T-helper 17 cell (primary cell): ENCODE measurements around the gene FBXW7. TPM values are rescaled to one million over a fixed set of nuclear protein-coding genes. Genes with fewer than 3 reads are reported as not detected.

ENCODE experiments used
- ATAC-seq: fragments of 150-1000 bp; cut with Tn5 transposase; 2 replicates; pipeline ENCODE4 v1.10.0; 2021; ENCODE audit warnings: mild to moderate bottlenecking, moderate library complexity
- DNase-seq, 3 donors: peaks; one replicate each; pipeline versions ENCODE4 v3.0.0 to v3.0.0-alpha.2; 2020 to 2021
- H3K9me3 ChIP-seq: one replicate; pipeline ENCODE4 v1.7.0; 2013; ENCODE audit warnings: low read length, mild to moderate bottlenecking; ENCODE audit not compliant: control insufficient read depth, poor library complexity, severe bottlenecking
- H3K27ac Mint-ChIP-seq: one replicate; pipeline ENCODE4 v1.8.0; 2022; ENCODE audit warnings: mild to moderate bottlenecking, moderate library complexity, mixed read lengths
- H3K27me3 Mint-ChIP-seq: one replicate; pipeline ENCODE4 v1.8.0; 2022; ENCODE audit warnings: mixed read lengths
- H3K36me3 Mint-ChIP-seq: one replicate; pipeline ENCODE4 v1.8.0; 2022; ENCODE audit warnings: low read depth, mixed read lengths
- H3K4me1 Mint-ChIP-seq: one replicate; pipeline ENCODE4 v1.8.0; 2022; ENCODE audit warnings: mild to moderate bottlenecking, mixed read lengths
- H3K4me3 Mint-ChIP-seq: one replicate; pipeline ENCODE4 v1.8.0; 2022; ENCODE audit warnings: mild to moderate bottlenecking, moderate library complexity, mixed read lengths
- total RNA-seq, 4 donors: library from RNA in 2 of 4; stranded (reverse) in 2 of 4; gene quantifications; one replicate each; pipeline ENCODE4 v1.2.3 and lab custom pipeline; 2022 to 2026

FBXW7 gene
- total RNA-seq, 2 donors from 2014 or later: 102 to 125 TPM

- DNase-seq (no peak), ATAC-seq (no peak)
- H3K4me3 Mint-ChIP-seq: no peak overlapping the region
- H3K9me3 ChIP-seq: no peaks in the 10 kb centered on the region
- peaks cover 2% of the 10 kb centered on the region for H3K36me3 Mint-ChIP-seq
- H3K27me3 Mint-ChIP-seq: no peaks in the 10 kb centered on the region
- peaks cover 28% of the 10 kb centered on the region for H3K4me1 Mint-ChIP-seq
- no peak overlapping the region for H3K27ac Mint-ChIP-seq
Observed at GRCh38 chr4:152467101-152467500, 68.8 kb downstream of the FBXW7 start.

DNA sequence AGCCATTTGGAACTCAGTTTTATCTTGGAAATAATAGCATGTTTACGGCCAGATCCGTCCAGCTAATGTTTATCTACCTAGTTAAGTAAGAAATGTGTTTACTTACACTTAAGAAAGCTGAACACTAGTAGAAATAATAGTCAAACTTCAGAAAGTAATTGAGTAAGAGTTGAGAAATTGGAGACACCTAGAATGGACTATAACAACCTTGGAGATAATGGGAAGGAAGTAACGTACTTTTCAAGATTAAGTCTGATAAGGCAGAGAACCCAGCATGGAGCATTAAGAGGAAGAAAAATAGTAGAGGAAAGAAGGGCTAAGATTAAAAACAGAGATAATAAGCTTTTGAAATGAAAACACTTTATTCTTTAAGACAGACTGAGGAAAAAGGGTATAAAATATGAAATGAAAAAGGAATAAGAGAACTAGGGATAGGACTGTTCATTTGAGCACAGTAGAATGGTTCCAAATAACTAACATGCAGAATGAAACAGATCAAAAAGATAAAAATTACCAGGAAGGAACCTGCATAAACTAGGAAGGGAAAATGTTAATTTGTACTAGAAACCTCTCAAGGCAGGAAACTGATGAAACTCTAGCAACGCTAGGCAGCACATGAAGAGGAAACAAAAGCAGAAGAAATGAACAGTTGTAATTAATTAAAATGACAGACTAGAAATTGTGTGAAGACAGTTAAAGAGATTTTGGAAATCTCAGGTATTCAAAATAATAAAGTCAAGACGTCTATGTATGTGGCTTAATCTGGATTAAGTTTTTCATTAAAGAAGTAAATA is 71.7 kb downstream of the FBXW7 start:
- Mint-ChIP-seq H3K4me3 (peak overlapping the region; percentile 80), H3K4me1 (peaks cover 33% of the 10 kb centered on the region), H3K27me3 (no peaks in the 10 kb centered on the region), H3K36me3 (peaks cover 2% of the 10 kb centered on the region), H3K27ac (peak overlapping the region; percentile 88)
- DNase-seq (no peak), ATAC-seq (peak; percentile 39)
- H3K9me3 ChIP-seq: no peaks in the 10 kb centered on the region

DNA sequence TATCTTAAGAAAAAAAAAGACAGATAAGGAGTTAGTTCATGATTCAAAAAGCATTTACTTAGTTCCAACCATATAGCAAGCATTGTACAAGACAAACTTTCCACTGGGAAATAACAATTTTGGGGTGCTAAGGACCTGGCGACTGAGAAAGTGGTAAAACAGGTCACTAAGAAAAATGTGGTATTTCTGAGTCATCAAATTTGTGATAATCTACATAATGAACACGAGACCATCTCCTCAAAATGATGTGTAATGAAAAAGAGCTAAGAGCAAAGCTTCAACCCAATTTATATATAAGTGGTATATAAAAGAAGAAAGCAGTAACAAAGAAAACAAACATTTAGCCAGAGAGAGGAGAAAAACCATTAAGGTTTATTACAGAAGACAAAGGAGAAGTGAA is 72.3 kb downstream of the FBXW7 start:
- peak overlapping the region; percentile 88 for H3K27ac Mint-ChIP-seq
- peak overlapping the region; percentile 80 for H3K4me3 Mint-ChIP-seq
- H3K36me3 Mint-ChIP-seq: peaks cover 2% of the 10 kb centered on the region
- ATAC-seq (no peak), DNase-seq (no peak)
- H3K9me3 ChIP-seq: no peaks in the 10 kb centered on the region
- peaks cover 39% of the 10 kb centered on the region for H3K4me1 Mint-ChIP-seq
- no peaks in the 10 kb centered on the region for H3K27me3 Mint-ChIP-seq

DNA sequence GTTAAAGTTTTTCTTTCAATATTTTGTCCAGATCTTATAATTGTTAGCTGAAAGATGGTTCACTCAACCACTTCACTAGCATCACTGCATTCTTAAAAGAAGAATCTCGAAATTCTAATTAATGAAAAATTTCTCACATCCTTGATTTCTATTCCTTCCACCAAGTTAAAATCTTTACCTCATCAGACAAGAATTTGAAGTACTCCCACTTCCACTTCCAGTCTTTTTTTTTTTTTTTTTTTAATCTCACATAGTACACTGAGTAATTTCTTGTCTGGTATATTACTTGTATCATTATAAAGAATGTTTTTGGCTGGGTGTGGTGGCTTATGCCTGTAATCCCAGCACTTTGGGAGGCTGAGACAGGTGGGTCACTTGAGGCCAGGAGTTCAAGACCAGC is 73.2 kb downstream of the FBXW7 start:
- no peak overlapping the region for H3K4me3 Mint-ChIP-seq
- H3K27me3 Mint-ChIP-seq: no peaks in the 10 kb centered on the region
- no peaks in the 10 kb centered on the region for H3K9me3 ChIP-seq
- H3K27ac Mint-ChIP-seq: no peak overlapping the region
- peaks cover 2% of the 10 kb centered on the region for H3K36me3 Mint-ChIP-seq
- ATAC-seq (no peak), DNase-seq (no peak)
- H3K4me1 Mint-ChIP-seq: peaks cover 39% of the 10 kb centered on the region

- Mint-ChIP-seq H3K4me1 (peaks cover 41% of the 10 kb centered on the region), H3K27me3 (no peaks in the 10 kb centered on the region), H3K27ac (no peak overlapping the region), H3K4me3 (no peak overlapping the region), H3K36me3 (peaks cover 2% of the 10 kb centered on the region)
- no peaks in the 10 kb centered on the region for H3K9me3 ChIP-seq
- ATAC-seq: peak; percentile 28
- DNase-seq: no peak
Observed at GRCh38 chr4:152462047-152462446, 73.8 kb downstream of the FBXW7 start.

DNA sequence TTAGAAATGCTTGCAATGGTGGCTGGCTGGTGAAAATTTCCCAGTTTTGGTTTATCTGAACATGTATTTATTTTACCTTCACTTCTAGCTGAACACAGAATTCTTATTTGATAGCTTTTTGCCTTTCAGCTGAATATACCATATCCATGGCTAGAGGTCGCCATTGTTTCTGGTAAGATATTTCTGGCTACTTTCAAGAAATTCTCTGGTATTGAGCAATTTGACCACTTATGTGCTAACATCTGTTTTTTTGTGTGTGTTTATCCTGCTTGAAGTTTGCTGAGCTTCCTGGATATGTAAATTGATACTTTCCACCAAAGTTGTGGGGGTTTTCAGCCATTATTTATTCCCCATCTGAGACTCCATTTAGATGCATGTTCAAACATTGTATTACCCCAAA is 75.4 kb downstream of the FBXW7 start:
- ATAC-seq (no peak), DNase-seq (no peak)

DNA sequence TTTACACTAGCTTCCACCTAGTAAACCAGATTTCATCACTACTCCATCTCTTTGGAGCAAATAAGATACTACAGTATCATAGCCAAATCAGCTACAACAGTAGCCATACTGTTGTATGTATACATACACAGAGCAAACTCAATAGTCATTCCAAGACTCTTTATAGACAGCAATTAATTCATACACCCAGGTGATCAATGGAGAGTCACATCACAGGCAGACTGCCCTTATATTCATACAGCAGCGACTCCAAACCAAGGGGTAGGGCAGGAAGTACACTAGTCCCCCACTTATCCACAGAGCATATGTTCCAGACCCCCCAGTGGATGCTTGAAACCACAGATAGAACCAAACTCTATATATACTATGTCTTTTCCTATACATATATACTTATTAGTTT is 76.6 kb downstream of the FBXW7 start:
- H3K4me1 Mint-ChIP-seq: peaks cover 49% of the 10 kb centered on the region

More for the DNA sequence above, 75.4 kb downstream of the FBXW7 start:
- Mint-ChIP-seq H3K36me3 (peaks cover 2% of the 10 kb centered on the region), H3K4me3 (no peak overlapping the region), H3K27ac (no peak overlapping the region), H3K4me1 (peaks cover 45% of the 10 kb centered on the region), H3K27me3 (no peaks in the 10 kb centered on the region)
- no peaks in the 10 kb centered on the region for H3K9me3 ChIP-seq

GRCh38 chr4:152458801-152459302 is 77.0 kb downstream of the FBXW7 start:
- peak; percentile 50 for ATAC-seq
- peaks cover 47% of the 10 kb centered on the region for H3K4me1 Mint-ChIP-seq
- no peak overlapping the region for H3K4me3 Mint-ChIP-seq
- H3K36me3 Mint-ChIP-seq: peaks cover 2% of the 10 kb centered on the region
- no peaks in the 10 kb centered on the region for H3K27me3 Mint-ChIP-seq
- H3K27ac Mint-ChIP-seq: peak overlapping the region; percentile 69
- H3K9me3 ChIP-seq: no peaks in the 10 kb centered on the region
- DNase-seq: no peak

More for the DNA sequence above, 76.6 kb downstream of the FBXW7 start:
- ATAC-seq (peak; percentile 41), DNase-seq (no peak)
- Mint-ChIP-seq H3K4me3 (no peak overlapping the region), H3K27me3 (no peaks in the 10 kb centered on the region), H3K36me3 (peaks cover 2% of the 10 kb centered on the region), H3K27ac (peak overlapping the region; percentile 69)
- H3K9me3 ChIP-seq: no peaks in the 10 kb centered on the region

DNA sequence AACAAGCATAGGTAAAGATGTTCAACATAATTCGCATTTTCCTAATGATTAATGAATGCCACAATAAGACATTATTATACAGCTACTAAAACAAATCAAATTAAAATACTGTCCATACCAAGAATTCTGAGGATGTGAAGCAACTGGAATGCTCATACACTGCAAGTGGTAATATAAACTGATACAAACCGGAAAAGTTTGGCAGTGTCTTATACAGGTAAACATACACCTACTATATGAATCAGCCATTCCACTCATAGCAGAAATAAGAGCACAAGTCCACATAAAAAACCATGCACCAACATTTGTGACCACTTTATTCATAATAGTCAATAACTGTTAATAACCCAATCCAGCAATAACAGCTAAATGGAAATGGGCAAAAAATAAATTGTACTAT is 79.3 kb downstream of the FBXW7 start:
- no peaks in the 10 kb centered on the region for H3K36me3 Mint-ChIP-seq
- H3K9me3 ChIP-seq: no peaks in the 10 kb centered on the region
- H3K27ac Mint-ChIP-seq: peak overlapping the region; percentile 8
- no peaks in the 10 kb centered on the region for H3K27me3 Mint-ChIP-seq
- peaks cover 34% of the 10 kb centered on the region for H3K4me1 Mint-ChIP-seq
- no peak for ATAC-seq
- DNase-seq: no peak
- no peak overlapping the region for H3K4me3 Mint-ChIP-seq

GRCh38 chr4:152455311-152455710 is 80.6 kb downstream of the FBXW7 start:
- Mint-ChIP-seq H3K27ac (no peak overlapping the region), H3K4me1 (peaks cover 34% of the 10 kb centered on the region), H3K36me3 (no peaks in the 10 kb centered on the region), H3K27me3 (no peaks in the 10 kb centered on the region), H3K4me3 (peak overlapping the region; percentile 62)
- no peak for ATAC-seq
- DNase-seq: no peak
- H3K9me3 ChIP-seq: no peaks in the 10 kb centered on the region

GRCh38 chr4:152454398-152455011 is 81.4 kb downstream of the FBXW7 start:
- Mint-ChIP-seq H3K36me3 (no peaks in the 10 kb centered on the region), H3K27me3 (no peaks in the 10 kb centered on the region), H3K4me1 (peaks cover 31% of the 10 kb centered on the region), H3K27ac (no peak overlapping the region), H3K4me3 (no peak overlapping the region)
- DNase-seq: no peak
- ATAC-seq: no peak
- no peaks in the 10 kb centered on the region for H3K9me3 ChIP-seq

DNA sequence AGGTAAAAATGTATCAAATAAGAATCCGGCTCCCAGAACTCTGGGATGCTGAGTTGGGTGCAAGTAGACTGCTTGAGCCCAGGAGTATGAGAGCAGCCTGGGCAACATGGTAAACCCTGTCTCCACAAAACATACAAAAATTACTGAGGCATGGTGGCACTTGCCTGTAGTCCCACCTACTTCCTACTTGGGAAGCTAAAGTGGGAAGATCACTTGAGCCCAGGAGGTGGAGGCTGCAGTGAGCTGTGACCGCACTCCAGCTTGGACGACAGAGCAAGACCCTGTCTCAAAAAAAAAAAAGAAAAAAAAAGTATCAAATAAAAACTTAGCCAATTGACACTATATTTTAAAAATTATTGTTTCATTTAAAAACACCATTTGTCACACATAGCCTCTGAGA is 84.4 kb downstream of the FBXW7 start:
- Mint-ChIP-seq H3K27me3 (no peaks in the 10 kb centered on the region), H3K4me1 (peaks cover 21% of the 10 kb centered on the region), H3K36me3 (no peaks in the 10 kb centered on the region), H3K4me3 (no peak overlapping the region), H3K27ac (no peak overlapping the region)
- ATAC-seq: no peak
- no peak for DNase-seq
- H3K9me3 ChIP-seq: no peaks in the 10 kb centered on the region

GRCh38 chr4:152448854-152449253 is 87.0 kb downstream of the FBXW7 start:
- no peaks in the 10 kb centered on the region for H3K9me3 ChIP-seq
- no peak for DNase-seq
- Mint-ChIP-seq H3K4me1 (peaks cover 12% of the 10 kb centered on the region), H3K27ac (no peak overlapping the region), H3K27me3 (no peaks in the 10 kb centered on the region), H3K4me3 (no peak overlapping the region), H3K36me3 (no peaks in the 10 kb centered on the region)
- no peak for ATAC-seq
